COLO668 (cell line): ENCODE measurements around the gene CTNNBIP1.
A peak's percentile ranks its signal among the peaks of the same experiment; 100 is the strongest.

Experiments used
- DNase-seq: peaks from one replicate; lab custom pipeline; 2025; ENCODE audit not compliant: unreplicated experiment; lab: John Stamatoyannopoulos, UW

CTNNBIP1 gene

GRCh38 chr1:9835758-9836631, 74.1 kb downstream of the CTNNBIP1 start:
- peak; percentile 78 for DNase-seq

- DNase-seq: no peak
Measured at GRCh38 chr1:9835404-9835757, 74.7 kb downstream of the CTNNBIP1 start.

- no peak for DNase-seq
Measured at GRCh38 chr1:9833632-9834031, 76.4 kb downstream of the CTNNBIP1 start.

GRCh38 chr1:9827558-9828185, 82.4 kb downstream of the CTNNBIP1 start:
- peak; percentile 58 for DNase-seq

GRCh38 chr1:9826616-9827015, 83.5 kb downstream of the CTNNBIP1 start:
- no peak for DNase-seq

GRCh38 chr1:9826087-9826486, 84.0 kb downstream of the CTNNBIP1 start:
- DNase-seq: no peak

GRCh38 chr1:9825093-9826074, 84.7 kb downstream of the CTNNBIP1 start:
- peak; percentile 82 for DNase-seq

GRCh38 chr1:9824702-9825089, 85.4 kb downstream of the CTNNBIP1 start:
- DNase-seq: no peak

- peak; percentile 99 for DNase-seq
Measured at GRCh38 chr1:9823943-9824701, 85.9 kb downstream of the CTNNBIP1 start, which contains the start of gene CLSTN1. TSS of gene CLSTN1 (minus strand) at chr1:9823965. CDS start at chr1:9823733, 232 bp downstream.

GRCh38 chr1:9823693-9823942, 86.5 kb downstream of the CTNNBIP1 start:
- DNase-seq: no peak

- DNase-seq: peak; percentile 50
Measured at GRCh38 chr1:9822897-9823692, 87.0 kb downstream of the CTNNBIP1 start.

GRCh38 chr1:9822490-9822889, 87.6 kb downstream of the CTNNBIP1 start:
- no peak for DNase-seq

- DNase-seq: no peak
Measured at GRCh38 chr1:9821710-9822109, 88.4 kb downstream of the CTNNBIP1 start.

GRCh38 chr1:9820521-9820920, 89.5 kb downstream of the CTNNBIP1 start:
- no peak for DNase-seq

- no peak for DNase-seq
Measured at GRCh38 chr1:9817734-9818133, 92.3 kb downstream of the CTNNBIP1 start.

GRCh38 chr1:9816199-9816598, 93.9 kb downstream of the CTNNBIP1 start:
- no peak for DNase-seq

- DNase-seq: no peak
Measured at GRCh38 chr1:9815150-9815549, 94.9 kb downstream of the CTNNBIP1 start.

- no peak for DNase-seq
Measured at GRCh38 chr1:9814619-9815018, 95.5 kb downstream of the CTNNBIP1 start.

GRCh38 chr1:9811239-9811966, 98.7 kb downstream of the CTNNBIP1 start:
- no peak for DNase-seq
